Mesothelial cell of epicardium (in vitro differentiated cells): Measurements from ENCODE around the gene LCT. TPM values are rescaled to one million over a fixed set of nuclear protein-coding genes. Genes with fewer than 3 reads are reported as not detected.
A peak's percentile ranks its signal among the peaks of the same experiment; 100 is the strongest.

ENCODE experiments used
- DNase-seq, 2 experiments: peaks; one replicate each; pipeline ENCODE4 v3.0.0; 2021; ENCODE audit warnings: low spot score in 2 of 2; ENCODE audit not compliant: unreplicated experiment in 2 of 2
- H3K27ac Mint-ChIP-seq: 2 replicates; pipeline ENCODE4 v1.8.0; 2021; ENCODE audit warnings: mixed read lengths
- H3K27me3 Mint-ChIP-seq: 2 replicates; pipeline ENCODE4 v1.8.0; 2021; ENCODE audit warnings: low read depth, mixed read lengths
- H3K36me3 Mint-ChIP-seq: 2 replicates; pipeline ENCODE4 v1.8.0; 2021; ENCODE audit warnings: mixed read lengths
- H3K4me1 Mint-ChIP-seq: 2 replicates; pipeline ENCODE4 v1.8.0; 2021; ENCODE audit warnings: mixed read lengths
- H3K4me3 Mint-ChIP-seq: 2 replicates; pipeline ENCODE4 v1.8.0; 2021; ENCODE audit warnings: mild to moderate bottlenecking, moderate library complexity, mixed read lengths
- H3K9me3 Mint-ChIP-seq: 2 replicates; pipeline ENCODE4 v1.8.0; 2021; ENCODE audit warnings: mixed read lengths
- total RNA-seq: library from RNA; stranded (reverse); gene quantifications from 3 replicates; pipeline ENCODE4 v1.2.1, GENCODE V29; 2021
- TF ChIP-seq, protein P1 (sequence below): fragments of 200-600 bp; sonication (generic); IDR thresholded peaks from one replicate; pipeline ENCODE4 v1.5.0; 2021; ENCODE audit warnings: antibody characterized with exemption; ENCODE audit not compliant: unreplicated experiment

The LCT gene
- total RNA-seq, 1 donor from 2014 or later, result not detected

- Mint-ChIP-seq H3K9me3 (peaks cover 3% of the 10 kb centered on the region), H3K4me3 (peak overlapping the region; percentile 90), H3K36me3 (peaks cover 3% of the 10 kb centered on the region), H3K27ac (peak overlapping the region; percentile 99), H3K27me3 (no peaks in the 10 kb centered on the region), H3K4me1 (peaks cover 26% of the 10 kb centered on the region)
- no peak for DNase-seq
- TF ChIP-seq, protein P1, sequence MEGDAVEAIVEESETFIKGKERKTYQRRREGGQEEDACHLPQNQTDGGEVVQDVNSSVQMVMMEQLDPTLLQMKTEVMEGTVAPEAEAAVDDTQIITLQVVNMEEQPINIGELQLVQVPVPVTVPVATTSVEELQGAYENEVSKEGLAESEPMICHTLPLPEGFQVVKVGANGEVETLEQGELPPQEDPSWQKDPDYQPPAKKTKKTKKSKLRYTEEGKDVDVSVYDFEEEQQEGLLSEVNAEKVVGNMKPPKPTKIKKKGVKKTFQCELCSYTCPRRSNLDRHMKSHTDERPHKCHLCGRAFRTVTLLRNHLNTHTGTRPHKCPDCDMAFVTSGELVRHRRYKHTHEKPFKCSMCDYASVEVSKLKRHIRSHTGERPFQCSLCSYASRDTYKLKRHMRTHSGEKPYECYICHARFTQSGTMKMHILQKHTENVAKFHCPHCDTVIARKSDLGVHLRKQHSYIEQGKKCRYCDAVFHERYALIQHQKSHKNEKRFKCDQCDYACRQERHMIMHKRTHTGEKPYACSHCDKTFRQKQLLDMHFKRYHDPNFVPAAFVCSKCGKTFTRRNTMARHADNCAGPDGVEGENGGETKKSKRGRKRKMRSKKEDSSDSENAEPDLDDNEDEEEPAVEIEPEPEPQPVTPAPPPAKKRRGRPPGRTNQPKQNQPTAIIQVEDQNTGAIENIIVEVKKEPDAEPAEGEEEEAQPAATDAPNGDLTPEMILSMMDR, result no peak
Observed at GRCh38 chr2:135741043-135741394, 96.0 kb downstream of the LCT start.

- H3K27me3 Mint-ChIP-seq, result no peaks in the 10 kb centered on the region
- H3K27ac Mint-ChIP-seq, result no peak overlapping the region
- H3K9me3 Mint-ChIP-seq, result peaks cover 3% of the 10 kb centered on the region
- peaks cover 21% of the 10 kb centered on the region for H3K4me1 Mint-ChIP-seq
- H3K4me3 Mint-ChIP-seq, result no peak overlapping the region
- TF ChIP-seq, protein P1, result no peak
- H3K36me3 Mint-ChIP-seq, result peaks cover 2% of the 10 kb centered on the region
- no peak for DNase-seq
Observed at GRCh38 chr2:135740206-135740605, 96.8 kb downstream of the LCT start.

Other genes with a start within 250 kb of the LCT start
- 120 to 131 TPM (median 128 TPM) in 3 replicates for gene UBXN4, start 95.3 kb downstream of the LCT start, total RNA-seq
- 29.3 to 30.2 TPM (median 29.6 TPM) in 3 replicates for gene MCM6, start 39.3 kb upstream of the LCT start, total RNA-seq
- 81.8 to 85.7 TPM (median 82.6 TPM) in 3 replicates for gene DARS1, start 148.4 kb upstream of the LCT start, total RNA-seq